KBM-7 (cell line): Measurements from ENCODE around the gene AP1M1.

Source experiments
- DNase-seq: peaks from one replicate; pipeline ENCODE4 v3.0.0-alpha.2; 2015
- in situ Hi-C: fragments of 300-500 bp; cut with MboI; formaldehyde crosslinking; loops from 2 replicates; pipeline ENCODE4 v1.14.3; 2020; ENCODE audit warnings: low sequenced_read_pairs, low pct_unique_long_range_greater_than_20kb, mixed read lengths

AP1M1 gene

DNA sequence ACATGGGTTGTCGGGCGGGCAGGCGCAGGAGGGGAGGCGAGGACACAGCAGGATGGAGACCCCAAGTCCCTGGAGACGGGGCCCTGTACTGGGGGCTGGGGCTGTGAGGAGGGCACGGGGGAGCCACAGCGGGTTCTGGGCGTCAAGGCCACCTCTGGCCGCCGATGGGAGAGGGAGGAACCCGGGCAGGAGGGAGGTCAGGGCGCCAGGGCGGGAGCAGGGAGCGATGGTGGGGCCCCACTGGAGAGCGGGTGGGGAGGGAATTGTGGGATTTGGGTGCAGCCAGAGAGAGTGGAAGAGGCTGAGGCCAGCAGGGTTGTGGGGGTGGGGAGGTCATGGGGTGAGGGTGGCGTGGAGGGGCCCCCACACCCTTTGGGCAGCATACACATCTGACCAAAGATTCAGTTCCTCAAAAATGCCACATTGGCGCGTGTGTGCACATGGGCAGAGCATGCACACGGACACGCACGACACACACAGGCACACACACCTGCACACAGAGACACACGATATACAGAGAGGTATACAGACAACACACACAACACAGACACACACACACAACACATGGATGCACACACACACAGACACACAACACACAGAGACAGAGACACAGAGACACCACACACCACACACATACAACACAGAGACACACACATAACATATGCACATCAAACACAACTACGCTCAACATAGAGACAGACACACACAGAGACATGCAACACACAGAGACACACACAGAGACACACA is 54.9 kb downstream of the AP1M1 start:
- no peak for DNase-seq
- in situ Hi-C loops = no loop called here

DNA sequence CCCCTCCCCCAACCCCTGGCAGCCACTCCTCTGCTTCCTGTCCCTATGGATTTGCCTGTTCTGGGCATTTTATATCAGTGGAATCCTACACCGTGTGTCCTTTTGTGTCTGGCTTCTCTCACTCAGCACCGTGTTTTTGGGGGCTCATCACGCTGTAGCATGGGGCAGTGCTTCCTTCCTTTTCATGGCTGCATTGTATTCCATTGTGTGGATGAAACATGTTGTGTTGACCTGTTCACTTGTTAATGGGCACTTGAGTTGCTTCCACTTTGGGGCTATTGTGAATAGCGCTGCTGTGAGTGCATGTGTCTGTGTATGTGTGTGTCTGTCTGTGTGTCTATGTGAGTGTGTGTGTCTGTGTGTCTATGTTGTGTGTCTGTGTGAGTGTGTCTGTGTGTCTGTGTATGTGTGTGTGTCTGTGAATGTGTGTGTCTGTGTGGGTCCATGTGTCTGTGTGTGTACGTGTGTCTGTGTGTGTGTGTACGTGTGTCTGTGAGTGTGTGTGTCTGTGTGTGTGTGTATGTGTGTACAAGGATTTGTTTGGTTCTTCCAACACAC is 57.2 kb downstream of the AP1M1 start:
- in situ Hi-C loops = no loop called here
- DNase-seq = no peak

DNA sequence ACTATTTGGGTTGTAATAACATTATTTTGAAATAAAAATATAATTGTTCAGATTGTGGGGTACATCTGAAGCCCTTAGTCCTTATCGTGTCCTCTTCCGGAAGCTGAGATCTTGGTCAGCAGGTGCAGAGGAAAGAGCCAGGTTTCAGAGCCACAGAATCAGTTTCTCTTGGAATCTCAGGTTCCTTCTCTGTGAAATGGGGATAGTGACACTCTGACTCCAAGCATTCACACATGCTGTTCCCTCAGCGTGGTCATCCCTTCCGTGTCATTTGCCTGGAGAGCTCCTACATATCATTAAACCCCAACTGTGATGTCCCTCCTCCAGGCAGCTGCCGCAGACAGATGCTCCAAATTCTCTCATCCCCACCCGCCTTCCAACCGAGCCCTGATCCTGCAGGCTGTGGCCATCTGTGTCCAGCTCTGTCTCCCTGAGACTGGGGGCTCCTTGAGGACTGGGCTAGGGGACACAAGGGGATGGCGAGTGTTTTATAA is 59.8 kb downstream of the AP1M1 start:
- in situ Hi-C loops = no loop called here
- no peak for DNase-seq

DNA sequence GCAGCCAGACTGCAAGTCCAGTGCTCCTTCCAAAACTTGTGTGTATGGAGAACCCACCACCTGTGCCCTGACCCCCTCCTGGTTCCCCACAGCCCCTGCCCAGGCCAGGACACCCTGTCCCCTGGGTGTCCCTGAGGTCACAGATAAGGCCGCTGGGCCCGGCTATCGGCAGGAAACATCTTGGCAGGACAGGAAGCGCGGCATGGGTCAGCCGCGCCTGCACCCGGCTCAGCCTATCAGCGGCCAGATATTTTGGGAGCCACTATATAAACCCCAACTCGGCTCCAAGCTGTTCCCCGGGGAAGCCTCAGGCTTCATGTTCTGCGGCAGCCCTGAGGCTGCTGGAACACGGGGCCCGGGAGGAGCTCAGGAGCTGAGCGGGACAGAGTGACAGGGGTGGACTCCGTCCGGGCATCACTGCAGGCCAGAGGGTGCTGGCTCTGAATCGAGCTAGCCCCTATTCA is 60.8 kb downstream of the AP1M1 start:
- peak; percentile 69 for DNase-seq
- in situ Hi-C loops = no loop called here

DNA sequence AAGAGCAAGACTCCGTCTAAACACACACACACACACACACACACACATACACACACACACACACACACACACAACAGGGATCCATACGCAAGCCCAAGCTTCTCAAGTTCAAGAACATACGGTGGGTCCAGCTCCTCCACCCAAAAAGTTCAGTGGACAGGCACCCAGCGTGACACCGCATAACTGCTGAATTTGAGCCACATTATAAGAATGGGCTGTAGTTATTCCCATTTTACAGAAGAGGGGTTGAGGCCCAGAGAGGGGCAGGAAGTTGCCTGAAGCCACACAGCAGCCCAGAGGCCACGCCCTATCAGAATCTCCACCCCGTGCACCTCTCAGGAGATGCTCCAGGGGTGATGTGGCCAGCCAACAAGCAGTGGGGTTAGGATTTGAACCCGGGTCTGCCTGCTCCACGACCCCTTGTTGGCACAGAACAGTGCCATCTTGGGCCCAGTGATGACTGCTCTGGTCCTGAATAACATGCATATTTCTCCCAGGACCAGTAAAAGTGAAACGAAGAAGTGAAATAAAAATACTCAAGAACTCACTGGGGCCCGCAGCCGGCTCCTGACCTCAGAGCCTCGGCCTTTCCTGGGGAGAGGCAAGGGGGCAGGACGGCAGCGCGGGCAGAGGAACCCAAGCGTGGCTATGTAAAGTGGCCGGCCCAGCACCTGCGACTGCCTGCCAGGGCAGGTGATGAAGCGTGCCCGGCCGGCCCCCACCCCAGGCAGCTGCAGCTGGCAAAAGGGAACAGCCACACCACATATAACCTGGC is 61.9 kb downstream of the AP1M1 start:
- no peak for DNase-seq
- in situ Hi-C loops = no loop called here

DNA sequence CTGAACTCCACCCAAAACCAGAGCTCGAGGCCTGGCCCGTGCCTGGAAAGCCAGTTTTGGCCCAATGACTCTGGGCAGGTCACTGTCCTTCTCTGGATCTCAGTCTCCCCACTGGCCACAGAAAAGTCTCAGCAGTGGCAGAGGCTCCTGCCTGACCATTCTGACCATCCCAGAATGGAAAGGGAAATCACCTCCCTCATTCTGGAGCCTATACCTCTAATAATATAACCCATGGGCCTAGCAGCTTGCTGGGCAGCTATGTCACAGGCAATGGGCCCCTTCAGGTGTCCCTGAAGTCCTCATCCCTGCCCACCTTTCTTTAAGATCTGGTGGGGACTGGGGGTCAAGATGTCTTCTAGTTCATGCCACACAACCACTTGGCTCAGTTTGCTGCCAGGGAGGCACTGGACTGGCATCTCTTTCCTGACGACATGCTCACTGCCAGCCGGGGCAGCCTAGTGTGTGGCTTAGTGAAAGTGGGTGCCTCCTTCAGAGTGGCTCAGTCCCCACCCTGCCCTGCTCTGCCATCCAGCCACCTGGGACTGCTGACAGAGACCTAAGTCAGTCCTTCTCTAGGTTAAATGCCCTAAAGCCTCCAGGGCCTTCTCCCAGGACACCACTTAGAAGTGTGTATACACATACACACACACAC is 62.6 kb downstream of the AP1M1 start:
- no peak for DNase-seq
- in situ Hi-C loops = no loop called here

DNA sequence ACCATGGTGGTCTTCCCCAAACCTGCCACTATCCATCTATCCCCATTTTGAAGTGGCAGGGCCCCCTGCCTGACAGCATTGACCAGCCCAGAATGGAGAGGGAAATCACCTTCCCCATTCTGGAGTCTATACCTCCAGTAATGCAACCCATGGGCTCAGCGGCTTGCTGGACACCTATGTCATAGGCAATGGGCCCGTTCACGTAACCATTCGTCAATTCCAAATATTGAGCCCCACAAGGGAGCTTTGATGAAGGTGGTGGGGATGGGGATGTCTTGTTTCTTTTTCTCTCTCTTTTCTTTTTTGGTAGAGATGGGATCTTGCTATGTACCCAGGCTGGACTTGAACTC is 63.1 kb downstream of the AP1M1 start:
- in situ Hi-C loops = no loop called here
- DNase-seq = no peak

DNA sequence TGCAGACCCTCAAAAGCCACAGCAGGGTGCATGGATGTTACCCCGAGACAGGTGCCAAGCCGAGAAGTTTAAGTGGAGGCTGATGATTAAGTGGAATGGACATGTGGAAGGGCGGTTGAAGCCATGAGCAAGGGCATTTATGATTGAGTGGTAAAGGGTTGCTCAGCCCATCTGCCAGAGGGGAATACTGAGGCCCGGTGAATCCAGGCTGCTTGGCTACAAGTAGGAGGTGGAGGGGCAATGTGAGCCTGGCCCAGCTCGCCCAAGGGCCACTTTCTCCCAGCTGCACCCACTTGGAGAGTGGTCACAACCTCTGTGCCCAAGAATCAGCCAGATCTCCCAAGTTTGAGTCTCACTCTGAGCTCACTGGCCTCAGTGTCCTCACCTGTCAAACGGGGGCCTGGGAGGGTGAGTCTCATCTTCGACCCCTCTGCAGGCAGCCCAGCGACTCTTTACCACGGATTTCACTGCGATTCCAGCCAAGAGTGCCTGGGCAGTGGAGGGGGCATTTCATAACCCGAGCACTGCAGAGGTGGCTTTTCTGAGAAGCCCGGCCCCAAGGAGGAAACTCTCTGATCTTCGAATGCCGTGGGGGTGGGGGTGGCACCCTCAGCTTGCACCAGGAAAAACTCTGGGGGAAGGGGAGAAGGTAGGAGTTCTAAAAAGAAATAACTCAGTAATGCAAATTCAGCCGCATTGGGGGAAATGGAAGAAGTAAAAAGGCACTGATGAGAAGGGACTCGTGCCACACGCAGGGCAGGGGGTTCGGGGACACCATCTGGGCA is 64.1 kb downstream of the AP1M1 start:
- in situ Hi-C loops = no loop called here
- DNase-seq = no peak

DNA sequence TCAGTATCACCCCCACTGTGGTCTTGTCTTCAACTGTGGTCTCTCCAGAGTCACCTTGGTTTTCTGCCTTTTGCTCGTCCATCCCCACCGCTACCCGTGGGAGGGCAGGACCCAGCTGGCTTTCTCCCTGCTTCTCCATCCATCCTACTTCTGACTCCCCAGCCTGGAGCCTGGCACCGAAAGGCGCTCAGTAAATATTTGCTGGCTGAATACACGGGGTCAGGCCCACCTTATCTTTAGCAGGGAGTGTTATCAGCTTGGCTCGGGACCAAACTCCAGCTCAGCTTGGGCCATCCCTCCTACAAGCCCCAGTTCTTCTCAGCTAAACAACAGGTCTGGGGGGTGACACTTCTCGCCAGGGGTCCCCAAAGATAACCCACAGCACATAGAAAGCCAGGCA is 64.9 kb downstream of the AP1M1 start:
- in situ Hi-C loops = no loop called here

DNA sequence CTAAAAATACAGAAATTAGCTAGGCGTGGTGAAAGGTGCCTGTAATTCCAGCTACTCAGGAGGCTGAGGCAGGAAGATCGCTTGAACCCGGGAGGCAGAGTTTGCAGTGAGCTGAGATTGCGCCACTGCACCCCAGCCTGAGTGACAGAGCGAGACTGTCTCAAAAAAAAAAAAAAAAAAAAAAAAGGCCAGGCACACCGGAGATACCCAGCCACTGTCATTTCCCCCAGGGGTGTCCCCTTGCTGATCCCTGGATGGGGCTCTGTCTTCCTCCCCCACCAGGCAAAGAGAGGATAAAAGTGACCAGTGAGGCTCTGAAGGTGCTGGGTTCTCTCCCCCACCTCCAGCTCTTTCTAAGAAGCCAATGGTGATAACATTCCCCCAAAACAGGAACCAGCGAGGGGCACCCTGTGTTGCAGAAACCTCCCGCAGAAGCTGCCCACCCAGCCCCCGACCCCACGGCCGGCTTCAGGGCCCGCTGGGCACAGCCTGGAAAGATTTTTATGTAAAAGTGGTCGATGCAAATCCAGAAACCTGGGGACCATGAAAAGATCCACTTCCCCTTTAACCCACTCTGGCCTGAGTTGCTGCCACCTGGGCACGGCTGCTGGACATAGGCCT is 65.5 kb downstream of the AP1M1 start:
- DNase-seq = no peak
- in situ Hi-C loops = no loop called here

More for the DNA sequence above, 64.9 kb downstream of the AP1M1 start:
- DNase-seq = no peak

DNA sequence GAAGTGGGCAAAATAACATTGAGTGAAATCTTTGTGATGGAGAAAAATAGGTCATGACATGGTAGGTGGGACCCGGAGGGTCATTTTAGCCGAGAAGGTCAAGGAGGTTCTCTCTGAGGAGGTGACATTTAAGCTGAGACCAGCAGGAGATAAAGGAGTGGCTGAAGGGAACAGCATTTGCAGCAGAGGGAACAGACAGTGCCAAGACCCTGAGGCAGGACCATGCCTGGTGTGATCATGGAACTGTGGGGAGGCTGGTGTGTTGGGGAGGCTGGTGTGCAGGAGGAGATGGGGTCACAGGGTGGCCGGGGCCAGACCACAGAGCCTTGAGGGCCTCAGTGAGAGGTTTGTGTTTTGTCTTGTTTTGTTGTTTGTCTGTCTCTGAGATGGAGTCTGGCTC is 67.5 kb downstream of the AP1M1 start:
- DNase-seq = no peak
- in situ Hi-C loops = no loop called here

DNA sequence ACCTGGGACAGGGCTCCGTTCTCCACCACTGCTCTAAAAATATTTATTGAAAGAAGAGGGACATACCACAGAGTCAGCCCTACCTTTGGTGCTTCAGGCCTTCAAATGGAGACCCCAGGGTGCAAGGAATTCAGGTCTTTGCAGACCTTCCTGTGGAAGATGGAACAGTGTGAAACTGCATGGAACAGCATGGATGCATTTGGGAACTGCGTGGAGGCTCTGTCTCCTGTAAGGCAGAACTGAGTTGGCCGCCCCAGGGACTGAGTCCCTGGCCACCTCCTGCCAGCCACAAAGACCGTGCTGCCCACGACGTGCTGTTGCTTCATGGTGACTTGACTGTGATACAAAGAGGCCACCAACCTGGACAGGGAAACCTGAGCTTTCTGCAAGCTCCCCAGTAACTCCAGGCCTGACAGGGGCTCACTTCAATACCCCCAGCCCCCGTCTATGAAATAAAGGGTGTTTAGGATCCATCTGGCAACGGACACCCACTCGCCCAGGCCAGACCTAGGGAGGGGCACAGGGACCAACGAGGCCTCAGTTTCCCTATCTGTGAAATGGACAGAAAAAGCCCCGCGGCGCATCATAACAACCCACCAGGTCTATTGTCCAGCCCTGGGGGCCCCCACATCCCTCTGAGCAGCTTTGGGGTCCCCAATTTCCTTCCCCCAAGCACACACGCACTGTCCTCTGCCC is 68.3 kb downstream of the AP1M1 start:
- no peak for DNase-seq
- in situ Hi-C loops = no loop called here

DNA sequence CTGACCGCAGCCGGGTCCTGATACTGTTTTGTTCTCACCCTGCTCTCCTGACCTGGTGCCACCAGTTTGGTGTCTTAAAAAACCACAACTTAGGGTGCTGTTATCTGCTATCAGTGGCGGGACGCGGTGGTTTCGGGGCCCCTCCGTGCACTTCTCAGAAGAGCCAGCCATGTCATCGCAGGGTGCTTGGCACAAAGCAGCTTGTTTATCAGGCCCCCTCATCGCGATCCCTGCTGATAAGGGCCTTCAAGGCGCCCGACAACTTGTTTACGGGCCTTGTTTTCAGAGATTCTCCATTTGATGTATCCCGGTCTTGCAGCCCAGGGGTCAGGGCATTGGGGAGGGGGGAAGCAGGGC is 68.9 kb downstream of the AP1M1 start:
- DNase-seq = no peak
- in situ Hi-C loops = no loop called here

DNA sequence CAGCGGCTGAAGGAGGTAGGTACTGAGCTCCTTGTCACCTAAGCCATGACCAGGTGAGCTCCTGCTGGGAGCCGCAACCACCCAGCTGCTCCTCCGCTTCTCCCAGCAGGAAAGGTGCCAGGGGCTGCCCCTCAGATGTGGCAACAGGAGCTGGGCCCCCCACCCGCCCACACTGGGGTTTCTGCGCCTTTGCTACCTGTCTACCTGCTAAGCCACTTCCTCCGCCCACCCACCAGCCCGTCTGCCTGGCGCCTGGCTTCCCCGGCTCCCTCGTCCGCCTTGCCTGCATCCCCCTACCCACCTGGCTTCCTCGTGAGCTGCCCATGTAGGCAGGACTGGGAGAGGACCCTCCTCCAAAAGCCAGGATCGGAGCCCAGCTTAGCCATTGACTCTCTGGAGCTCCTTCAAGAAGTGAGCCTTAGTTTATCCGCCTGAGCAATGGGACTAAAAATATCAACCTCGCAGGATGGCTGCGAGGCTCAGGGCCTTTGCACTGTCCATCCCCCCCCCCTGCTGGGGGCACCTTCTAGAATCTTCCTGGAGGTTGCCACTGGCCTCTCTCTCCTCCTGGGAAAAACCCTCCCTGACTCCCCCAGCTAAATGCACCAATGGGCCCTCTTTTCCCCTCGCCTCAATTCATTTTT is 71.1 kb downstream of the AP1M1 start:
- DNase-seq = no peak
- in situ Hi-C loops = no loop called here

DNA sequence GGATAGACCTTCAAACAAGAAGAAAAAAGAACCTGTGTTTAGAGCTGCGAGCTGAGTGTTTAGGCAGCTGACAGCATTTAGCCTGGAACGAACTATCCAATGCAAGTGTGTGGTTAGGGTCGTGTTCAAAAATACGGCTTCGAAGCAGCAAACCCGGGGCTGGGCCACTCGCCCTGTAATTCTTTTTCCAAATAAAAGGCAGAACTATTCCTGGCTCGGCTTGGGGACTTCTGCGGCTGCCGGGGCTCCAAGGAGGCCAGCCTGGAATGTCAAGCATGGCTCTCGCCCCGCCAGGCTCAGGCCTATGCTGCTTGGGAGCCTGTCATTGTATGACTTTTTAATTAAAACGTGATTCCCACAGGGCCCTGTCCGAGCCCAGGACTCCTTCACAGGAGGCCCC is 75.2 kb downstream of the AP1M1 start:
- in situ Hi-C loops = no loop called here

DNA sequence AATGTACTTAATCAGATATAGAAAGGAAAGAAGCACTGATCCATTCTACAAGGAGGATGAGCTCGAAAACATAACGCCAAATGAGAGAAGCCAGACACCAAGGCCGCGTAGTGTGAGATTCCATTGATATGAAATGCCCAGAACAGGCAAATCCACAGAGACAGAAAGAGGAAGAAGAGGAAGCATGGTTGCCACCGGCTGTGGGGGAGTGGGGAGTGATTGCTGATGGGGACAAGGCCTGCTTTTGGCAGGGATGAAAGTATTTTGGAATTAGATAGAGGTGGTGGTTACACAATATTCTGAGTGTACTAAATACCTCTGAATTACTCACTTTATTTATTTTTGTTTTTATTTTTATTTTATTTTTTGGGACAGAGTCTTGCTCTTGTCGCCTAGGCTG is 76.7 kb downstream of the AP1M1 start:
- in situ Hi-C loops = no loop called here
- peak; percentile 87 for DNase-seq

More for the DNA sequence above, 75.2 kb downstream of the AP1M1 start:
- DNase-seq = no peak

DNA sequence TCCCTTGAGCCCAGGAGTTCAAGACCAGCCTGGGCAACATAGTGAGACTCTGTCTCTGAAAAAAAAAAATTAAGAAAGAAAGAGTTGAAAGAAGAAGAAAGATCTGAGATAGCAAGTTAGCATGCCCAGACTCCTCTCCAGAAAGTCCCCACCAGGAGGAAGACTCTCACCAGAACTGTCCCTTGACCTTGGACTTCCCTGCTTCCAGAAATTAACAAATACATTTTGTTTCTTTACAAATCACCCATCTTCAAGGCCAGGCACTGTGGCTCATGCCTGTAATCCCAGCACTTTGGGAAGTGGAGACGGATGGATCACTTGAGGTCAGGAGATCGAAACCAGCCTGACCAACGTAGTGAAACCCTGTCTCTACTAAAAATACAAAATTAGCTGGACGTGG is 82.6 kb downstream of the AP1M1 start:
- DNase-seq = no peak
- in situ Hi-C loops = no loop called here

DNA sequence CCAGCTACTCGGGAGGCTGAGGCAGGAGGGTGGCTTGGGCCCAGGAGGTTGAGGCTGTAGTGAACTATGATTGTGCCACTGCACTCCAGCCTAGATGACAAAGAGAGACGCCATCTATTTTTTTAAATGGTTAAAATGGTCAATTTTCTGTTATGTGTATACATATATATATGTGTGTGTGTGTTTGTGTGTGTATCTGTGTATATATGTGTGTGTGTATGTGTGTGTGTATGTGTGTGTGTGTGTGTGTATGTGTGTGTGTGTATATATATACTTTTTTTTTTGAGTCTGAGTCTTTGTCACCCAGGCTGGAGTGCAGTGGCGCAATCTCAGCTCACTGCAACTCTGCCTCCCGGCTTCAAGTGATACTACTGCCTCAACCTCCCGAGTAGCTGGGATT is 84.0 kb downstream of the AP1M1 start:
- in situ Hi-C loops = no loop called here
- DNase-seq = no peak
